K562 (cell line): ENCODE data around the gene MTA2. TPM values are rescaled to one million over a fixed set of nuclear protein-coding genes. Genes with fewer than 3 reads are reported as not detected.

Experiments used
- ATF1 ChIP-seq, 2 experiments: fragments of 450-650 bp in 1 of 2; IDR thresholded peaks; 2 replicates each; pipeline ENCODE4 v1.6.1; 2016; ENCODE audit warnings: missing compliant biosample characterization in 1 of 2, missing genetic modification characterization in 1 of 2
- BRD4 ChIP-seq: fragments of 200-600 bp; sonication (generic); IDR thresholded peaks from 2 replicates; pipeline ENCODE4 v1.6.1; 2017; ENCODE audit warnings: inconsistent platforms
- CXXC5 ChIP-seq: fragments of 250-450 bp; sonication (Bioruptor Pico); IDR thresholded peaks from 2 replicates; pipeline ENCODE4 v1.8.0; 2022; ENCODE audit warnings: inconsistent platforms, mild to moderate bottlenecking, moderate library complexity
- ERF ChIP-seq: fragments of 450-650 bp; formaldehyde crosslinking; IDR thresholded peaks from 2 replicates; pipeline ENCODE4 v1.4.0; 2020; ENCODE audit warnings: mild to moderate bottlenecking, mixed read lengths
- FIP1L1 ChIP-seq: fragments of 200-400 bp; formaldehyde crosslinking; IDR thresholded peaks from 2 replicates; pipeline ENCODE4 v1.6.1; 2018; ENCODE audit warnings: mild to moderate bottlenecking, low read depth, low read length; ENCODE audit not compliant: poor library complexity, severe bottlenecking
- ID3 ChIP-seq, 2 experiments: fragments of 250-450 bp in 1 of 2; fragments of 450-650 bp in 1 of 2; sonication (Bioruptor Pico) in 1 of 2; IDR thresholded peaks; 2 replicates each; pipeline versions ENCODE4 v1.6.1 to v1.8.0; 2016 to 2021; ENCODE audit warnings: mild to moderate bottlenecking in 2 of 2, moderate library complexity in 2 of 2, missing compliant biosample characterization in 1 of 2, missing genetic modification characterization in 1 of 2
- MEIS2 ChIP-seq: fragments of 450-650 bp; IDR thresholded peaks from 2 replicates; pipeline ENCODE4 v1.6.1; 2014; ENCODE audit warnings: mild to moderate bottlenecking; ENCODE audit not compliant: partially characterized antibody
- PHB ChIP-seq: fragments of 250-450 bp; sonication (Bioruptor Pico); IDR thresholded peaks from 2 replicates; pipeline ENCODE4 v1.5.0; 2021
- POLR2AphosphoS5 ChIP-seq: IDR thresholded peaks from 2 replicates; pipeline ENCODE4 v1.6.1; 2011; ENCODE audit warnings: mild to moderate bottlenecking, low read depth, low read length, moderate library complexity; ENCODE audit not compliant: control insufficient read depth, insufficient read depth
- RBBP5 ChIP-seq: fragments of 200-600 bp; sonication (generic); IDR thresholded peaks from 2 replicates; pipeline ENCODE4 v1.6.1; 2012; ENCODE audit warnings: borderline replicate concordance, mild to moderate bottlenecking, low read length, control low read depth, inconsistent platforms; ENCODE audit not compliant: insufficient read depth, poor library complexity, severe bottlenecking
- RHOXF2B ChIP-seq: fragments of 250-450 bp; sonication (Bioruptor Pico); conservative IDR thresholded peaks from 2 replicates; pipeline ENCODE4 v1.5.1; 2021
- SIN3A ChIP-seq, 2 experiments: fragments of 150-350 bp in 1 of 2; IDR thresholded peaks; 2 replicates each; pipeline ENCODE4 v1.6.1; 2011 to 2016; ENCODE audit warnings: borderline replicate concordance in 2 of 2, low read depth in 2 of 2, low read length in 2 of 2, mild to moderate bottlenecking in 2 of 2, moderate library complexity in 2 of 2; ENCODE audit not compliant: control insufficient read depth in 1 of 2
- SMARCA4 ChIP-seq: fragments of 450-650 bp; IDR thresholded peaks from 2 replicates; pipeline ENCODE4 v1.6.1; 2016
- SNIP1 ChIP-seq: fragments of 450-650 bp; IDR thresholded peaks from 2 replicates; pipeline ENCODE4 v1.7.1; 2017; ENCODE audit warnings: low read depth, mild to moderate bottlenecking
- SOX6 ChIP-seq: fragments of 450-650 bp; IDR thresholded peaks from 2 replicates; pipeline ENCODE4 v1.6.1; 2014; ENCODE audit warnings: mild to moderate bottlenecking
- TAF1 ChIP-seq: IDR thresholded peaks from 2 replicates; pipeline ENCODE4 v1.6.1; 2011; ENCODE audit warnings: mild to moderate bottlenecking, low read length, moderate library complexity; ENCODE audit not compliant: insufficient read depth, control insufficient read depth, severe bottlenecking; ENCODE audit errors: extremely low read depth
- TCF7L2 ChIP-seq: fragments of 150-350 bp; IDR thresholded peaks from 2 replicates; pipeline ENCODE4 v1.6.1; 2016; ENCODE audit warnings: low read depth, mild to moderate bottlenecking, low read length, moderate library complexity
- U2AF1 ChIP-seq: fragments of 200-400 bp; formaldehyde crosslinking; optimal IDR thresholded peaks from 2 replicates; pipeline ENCODE3; 2017; ENCODE audit warnings: mild to moderate bottlenecking, low read depth, low read length, moderate library complexity
- XRCC5 ChIP-seq: fragments of 200-400 bp; formaldehyde crosslinking; IDR thresholded peaks from 2 replicates; pipeline ENCODE4 v1.6.1; 2017; ENCODE audit warnings: low read depth, mild to moderate bottlenecking, low read length
- ZNF140 ChIP-seq: fragments of 250-450 bp; sonication (Bioruptor Pico); IDR thresholded peaks from 2 replicates; pipeline ENCODE4 v1.8.0; 2021; ENCODE audit warnings: moderate library complexity, mild to moderate bottlenecking, inconsistent platforms
- ZNF77 ChIP-seq: fragments of 250-450 bp; sonication (Bioruptor Pico); IDR thresholded peaks from 2 replicates; pipeline ENCODE4 v1.5.0; 2020
- polyA plus RNA-seq, 8 experiments: library from polyadenylated mRNA; depleted of rRNA in 4 of 8; stranded (reverse) in 5 of 8; unstranded in 3 of 8; fragments of >200 nt; fragmentation: Nextera tagmentation in 2 of 8; fragmentation: Illumina TruSeq in 1 of 8; extraction: Ambion mirVana in 2 of 8; extraction: Trizol in 1 of 8; gene quantifications; 2 replicates each; pipeline versions ENCODE4 v1.2.1 to v1.2.3, GENCODE V29; 2011 to 2014; ENCODE audit warnings: inconsistent platforms in 1 of 8, missing spikeins in 1 of 8
- total RNA-seq, 7 experiments: library from RNA; depleted of rRNA in 6 of 7; stranded (reverse); fragments of >200 nt in 6 of 7; fragmentation: Illumina TruSeq in 2 of 7; extraction: Trizol in 2 of 7; gene quantifications; 2 replicates each; pipeline versions ENCODE4 v1.2.1 to v1.2.3, GENCODE V29; 2011 to 2021; ENCODE audit warnings: low replicate concordance in 1 of 7
- TF ChIP-seq, protein P1 (sequence below): fragments of 250-450 bp; sonication (Bioruptor Pico); IDR thresholded peaks from 2 replicates; pipeline ENCODE4 v1.9.0; 2021; ENCODE audit warnings: mild to moderate bottlenecking, inconsistent platforms
- TF ChIP-seq, protein P2 (sequence below): fragments of 250-450 bp; sonication (Bioruptor Pico); IDR thresholded peaks from 2 replicates; pipeline ENCODE4 v1.4.0; 2020; ENCODE audit warnings: mild to moderate bottlenecking

MTA2 gene
- total and polyA plus RNA-seq, 9 of the 15 experiments (the other 6 are each of a cell fraction or from before 2014, with no cell fraction given), result 6.2 to 220 (median 172) TPM

GRCh38 chr11:62645946-62646824 lies 44.5 kb upstream of the MTA2 start, which contains the start of gene GANAB (continued):
- TF ChIP-seq, protein P1, sequence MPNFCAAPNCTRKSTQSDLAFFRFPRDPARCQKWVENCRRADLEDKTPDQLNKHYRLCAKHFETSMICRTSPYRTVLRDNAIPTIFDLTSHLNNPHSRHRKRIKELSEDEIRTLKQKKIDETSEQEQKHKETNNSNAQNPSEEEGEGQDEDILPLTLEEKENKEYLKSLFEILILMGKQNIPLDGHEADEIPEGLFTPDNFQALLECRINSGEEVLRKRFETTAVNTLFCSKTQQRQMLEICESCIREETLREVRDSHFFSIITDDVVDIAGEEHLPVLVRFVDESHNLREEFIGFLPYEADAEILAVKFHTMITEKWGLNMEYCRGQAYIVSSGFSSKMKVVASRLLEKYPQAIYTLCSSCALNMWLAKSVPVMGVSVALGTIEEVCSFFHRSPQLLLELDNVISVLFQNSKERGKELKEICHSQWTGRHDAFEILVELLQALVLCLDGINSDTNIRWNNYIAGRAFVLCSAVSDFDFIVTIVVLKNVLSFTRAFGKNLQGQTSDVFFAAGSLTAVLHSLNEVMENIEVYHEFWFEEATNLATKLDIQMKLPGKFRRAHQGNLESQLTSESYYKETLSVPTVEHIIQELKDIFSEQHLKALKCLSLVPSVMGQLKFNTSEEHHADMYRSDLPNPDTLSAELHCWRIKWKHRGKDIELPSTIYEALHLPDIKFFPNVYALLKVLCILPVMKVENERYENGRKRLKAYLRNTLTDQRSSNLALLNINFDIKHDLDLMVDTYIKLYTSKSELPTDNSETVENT (CRISPR knock-in tag), result peak; percentile 75; the same call in 1 of the 2 replicates
- TF ChIP-seq RBBP5, result peak; percentile 85
- TF ChIP-seq, protein P2, sequence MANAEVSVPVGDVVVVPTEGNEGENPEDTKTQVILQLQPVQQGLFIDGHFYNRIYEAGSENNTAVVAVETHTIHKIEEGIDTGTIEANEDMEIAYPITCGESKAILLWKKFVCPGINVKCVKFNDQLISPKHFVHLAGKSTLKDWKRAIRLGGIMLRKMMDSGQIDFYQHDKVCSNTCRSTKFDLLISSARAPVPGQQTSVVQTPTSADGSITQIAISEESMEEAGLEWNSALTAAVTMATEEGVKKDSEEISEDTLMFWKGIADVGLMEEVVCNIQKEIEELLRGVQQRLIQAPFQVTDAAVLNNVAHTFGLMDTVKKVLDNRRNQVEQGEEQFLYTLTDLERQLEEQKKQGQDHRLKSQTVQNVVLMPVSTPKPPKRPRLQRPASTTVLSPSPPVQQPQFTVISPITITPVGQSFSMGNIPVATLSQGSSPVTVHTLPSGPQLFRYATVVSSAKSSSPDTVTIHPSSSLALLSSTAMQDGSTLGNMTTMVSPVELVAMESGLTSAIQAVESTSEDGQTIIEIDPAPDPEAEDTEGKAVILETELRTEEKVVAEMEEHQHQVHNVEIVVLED (CRISPR knock-in tag), result peak; percentile 64
- peak in 1 of 2 experiments; percentile 75; a peak in 1 of 4 replicates for TF ChIP-seq SIN3A (IDR thresholded peaks at IDR 0.05; ENCODE audit: borderline replicate concordance in 2 of 2, control insufficient read depth in 1 of 2, low read depth in 2 of 2, low read length in 2 of 2)
- TF ChIP-seq POLR2AphosphoS5, result peak; percentile 95
- 0 out of 2 replicates have a peak, but pooled peaks have one; percentile 17 for TF ChIP-seq PHB (CRISPR knock-in tag)
- TF ChIP-seq SOX6, result no peak
- no peak for TF ChIP-seq ID3 (CRISPR knock-in tag; IDR thresholded peaks at IDR 0.05)
- TF ChIP-seq ID3 (tag; IDR thresholded peaks at IDR 0.05), result peak; percentile 55; the same call in 1 of the 2 replicates
- TF ChIP-seq BRD4, result peak; percentile 90
- peak; percentile 97 for TF ChIP-seq TAF1
- TF ChIP-seq ZNF140 (CRISPR knock-in tag), result no peak
- no peak for TF ChIP-seq SMARCA4
- peak; percentile 83 for TF ChIP-seq RHOXF2B
- TF ChIP-seq MEIS2, result peak; percentile 2
- no peak for TF ChIP-seq TCF7L2
- 0 out of 2 replicates have a peak, but pooled peaks have one; percentile 17 for TF ChIP-seq XRCC5
- TF ChIP-seq ZNF77 (CRISPR knock-in tag), result no peak
- peak; percentile 53 for TF ChIP-seq FIP1L1
- peak; percentile 73; the same call in 1 of the 2 replicates for TF ChIP-seq ERF (CRISPR knock-in tag)
- no peak for TF ChIP-seq SNIP1
- no peak for TF ChIP-seq ATF1 (CRISPR knock-in tag; IDR thresholded peaks at IDR 0.05)
- TF ChIP-seq ATF1 (tag; IDR thresholded peaks at IDR 0.05), result peak; percentile 92
- TF ChIP-seq CXXC5 (CRISPR knock-in tag), result peak; percentile 94
- peak; percentile 58 for TF ChIP-seq U2AF1
